Stimulated activated CD4-positive, alpha-beta T cell treated with anti-CD3 and anti-CD28 coated beads, Interleukin-4, amount 100 ng/mL, for 48 hours (primary cell): Measurements from ENCODE around the gene HRAS.
"Not testable (repeated sequence)": the region's sequence is repeated elsewhere in the genome, so short reads cannot be mapped to it uniquely, and the experiment has no call there.

Experiments used
- DNase-seq, 2 donors: peaks; one replicate each; pipeline ENCODE4 v3.0.0-alpha.2; 2020; ENCODE audit warnings: low read depth in 2 of 2

The HRAS gene

DNA sequence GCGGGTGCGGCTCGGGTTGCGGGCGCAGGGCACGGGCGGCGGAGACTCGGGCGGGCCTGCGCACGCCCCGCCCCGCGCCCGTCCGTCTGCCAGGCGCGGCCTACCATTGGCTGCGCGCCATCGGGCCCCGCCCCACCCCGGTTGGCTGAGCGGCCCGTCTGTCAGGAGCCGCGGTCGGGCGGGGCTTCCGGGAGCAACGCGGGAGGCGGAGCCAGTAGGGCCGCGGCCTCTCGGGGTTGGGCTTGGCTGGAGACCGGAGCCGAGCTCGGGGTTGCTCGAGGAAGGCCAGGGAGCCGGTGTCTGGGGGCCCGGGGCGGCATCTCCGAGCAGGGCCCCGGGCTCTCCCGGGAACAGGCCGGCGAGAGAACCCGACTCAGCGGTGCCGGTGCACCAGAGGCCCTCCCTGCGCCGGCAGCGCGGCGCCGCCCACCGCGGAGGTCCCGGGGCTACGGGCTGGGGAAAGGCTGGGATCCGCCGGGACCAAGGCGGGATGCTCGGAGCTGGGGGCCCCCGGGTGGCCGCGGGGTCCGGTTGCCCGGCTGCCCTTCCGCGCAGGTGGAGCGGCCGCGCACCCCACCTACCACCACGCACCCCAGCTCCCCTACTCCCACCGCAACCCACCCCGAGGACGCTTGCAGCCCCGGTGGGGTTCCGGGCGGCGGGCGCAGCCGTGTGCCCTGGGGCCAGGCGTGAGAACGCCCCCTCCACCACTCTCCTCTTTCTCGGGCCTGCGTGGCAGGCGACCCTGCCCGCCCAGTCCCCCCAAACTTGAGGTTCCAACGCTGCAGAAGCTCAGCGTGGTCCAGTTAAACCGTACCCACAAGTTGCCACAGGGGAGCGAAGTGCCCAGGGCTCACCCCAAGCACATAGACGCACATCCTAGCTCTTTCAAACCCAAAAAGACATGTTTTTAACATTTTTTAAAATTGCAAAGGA, at the start of gene HRAS:
Gene HRAS (minus strand): TSS at position 58 of the 936 bp plus-strand sequence.
- peak; percentile 94 to 95 for DNase-seq

DNA sequence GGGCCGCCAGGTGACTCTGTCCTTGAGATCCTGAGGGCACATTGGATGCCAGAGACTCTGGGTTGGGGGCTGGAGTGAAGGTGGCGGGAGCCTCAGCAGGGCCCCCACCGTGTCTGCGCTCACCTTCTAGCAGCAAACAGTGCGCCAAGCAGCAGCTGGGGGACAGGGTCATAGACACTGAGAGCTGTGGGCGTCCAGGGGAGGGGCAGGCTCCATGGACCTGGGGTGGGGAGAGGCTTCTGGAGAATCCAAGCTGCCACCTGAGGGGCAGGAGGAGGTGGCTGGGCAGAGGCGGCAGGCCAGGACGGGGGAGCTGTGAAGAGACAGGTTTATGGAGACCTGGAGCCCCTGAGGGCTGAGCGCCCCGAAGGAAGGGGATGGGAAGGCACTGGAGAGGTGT, 48.9 kb upstream of the HRAS start:
- no peak for DNase-seq

DNA sequence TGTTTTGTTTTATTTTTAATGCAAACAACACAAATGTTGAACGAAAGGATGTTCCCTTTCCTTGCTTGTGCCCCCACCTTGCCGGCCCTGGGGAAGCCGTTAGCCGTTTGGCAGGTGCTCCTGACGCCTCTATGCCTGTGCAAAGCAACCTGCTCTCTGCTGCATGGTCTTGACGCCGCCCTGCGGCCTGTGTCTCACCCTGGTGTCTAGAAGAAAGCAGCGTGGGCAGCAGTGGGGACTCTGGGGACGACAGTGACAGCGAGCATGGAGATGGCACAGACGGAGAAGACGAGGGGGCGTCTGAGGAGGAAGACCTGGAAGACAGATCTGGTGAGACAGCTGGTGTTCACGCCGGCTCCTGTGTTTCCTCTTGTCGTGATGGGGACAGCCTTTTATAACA, 46.4 kb upstream of the HRAS start:
- no peak for DNase-seq

DNA sequence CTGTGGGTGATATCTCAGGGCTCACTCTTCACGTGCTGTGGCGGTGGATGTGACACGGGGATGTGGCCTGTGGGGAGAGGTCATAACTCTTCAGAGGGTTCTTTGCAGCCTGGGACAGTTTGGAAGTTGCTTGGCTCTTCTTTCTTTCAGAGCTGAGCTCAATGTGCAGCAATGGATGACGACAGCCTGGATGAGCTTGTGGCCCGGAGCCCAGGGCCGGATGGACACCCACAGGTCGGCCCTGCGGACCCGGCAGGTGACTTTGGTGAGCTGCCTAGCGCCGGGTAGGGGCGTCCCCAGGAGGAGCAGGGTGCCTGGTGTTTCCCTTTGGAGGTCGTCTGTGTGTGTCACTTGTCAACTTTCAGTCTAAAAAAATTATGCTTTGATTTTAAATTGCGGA, 46.0 kb upstream of the HRAS start:
- no peak for DNase-seq

DNA sequence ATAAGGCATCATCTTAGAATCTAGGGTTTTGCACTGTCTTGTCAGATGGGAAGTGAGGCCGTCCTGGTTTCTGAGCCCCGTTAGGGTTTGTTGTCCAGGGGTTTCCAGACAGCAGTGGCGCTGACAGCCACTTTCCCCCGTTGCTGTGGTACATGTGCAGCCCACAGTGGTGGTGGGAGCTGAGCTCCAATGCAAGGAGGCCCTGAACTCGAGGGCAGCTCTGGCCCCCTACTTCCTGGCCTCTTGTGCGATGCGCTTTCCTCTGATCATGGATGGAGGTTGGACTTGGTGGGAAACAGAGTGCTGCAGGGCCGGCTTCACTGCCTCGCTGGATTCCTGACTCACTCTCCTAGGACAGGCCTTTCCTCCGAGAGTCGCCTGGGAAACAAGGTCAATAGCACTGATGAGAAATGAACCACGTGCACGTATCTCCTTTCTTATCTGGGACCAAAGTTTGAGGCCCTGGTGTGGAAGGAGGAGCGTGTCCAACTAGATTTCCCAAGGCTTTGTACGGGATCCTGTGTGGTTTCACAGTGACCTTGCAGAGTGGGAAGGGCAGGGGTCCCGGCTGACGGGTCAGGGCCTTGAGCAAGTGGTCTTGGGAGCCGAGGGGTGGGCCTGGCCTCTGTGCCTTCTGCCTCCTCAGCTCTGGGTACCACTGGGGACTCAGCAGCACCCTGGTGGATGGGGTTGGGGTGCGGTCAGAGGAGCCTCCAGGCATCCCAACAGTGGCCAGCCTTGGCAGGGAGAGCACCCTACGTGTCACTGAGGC, 44.6 kb upstream of the HRAS start:
- no peak for DNase-seq

DNA sequence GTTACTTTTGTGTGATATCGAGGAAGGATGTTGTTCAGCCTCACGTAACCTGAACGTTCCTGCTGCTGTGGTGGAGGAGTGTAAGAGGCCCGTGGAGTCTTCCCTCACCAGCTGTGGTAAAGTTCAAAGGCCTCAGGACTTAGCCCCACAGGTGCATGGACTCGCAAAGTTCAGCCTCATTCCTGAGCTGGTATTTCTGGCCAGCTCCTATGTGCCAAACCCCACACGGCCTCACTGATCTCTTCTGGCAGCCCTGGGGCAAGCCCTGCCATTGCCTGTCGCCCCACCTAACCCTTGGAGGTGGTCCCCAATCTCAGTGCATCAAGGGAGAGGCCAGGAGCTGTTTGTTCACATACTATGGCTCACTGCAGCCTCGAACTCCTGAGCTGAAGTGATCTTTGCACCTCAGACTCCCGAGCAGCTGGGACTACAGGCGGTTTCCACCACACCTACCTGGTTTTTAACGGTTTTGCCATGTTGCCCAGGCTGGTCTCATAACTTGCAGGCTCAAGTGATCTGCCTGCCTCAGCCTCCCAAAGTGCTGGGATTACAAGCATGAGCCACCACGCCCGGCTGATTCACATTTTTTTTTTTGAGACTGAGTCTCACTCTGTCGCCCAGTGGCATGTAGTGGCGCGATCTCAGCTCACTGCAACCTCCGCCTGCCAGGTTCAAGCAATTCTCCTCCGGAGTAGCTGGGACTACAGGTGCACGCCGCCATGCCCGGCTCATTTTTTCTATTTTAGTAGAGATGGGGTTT, 43.1 kb upstream of the HRAS start:
- no peak for DNase-seq

DNA sequence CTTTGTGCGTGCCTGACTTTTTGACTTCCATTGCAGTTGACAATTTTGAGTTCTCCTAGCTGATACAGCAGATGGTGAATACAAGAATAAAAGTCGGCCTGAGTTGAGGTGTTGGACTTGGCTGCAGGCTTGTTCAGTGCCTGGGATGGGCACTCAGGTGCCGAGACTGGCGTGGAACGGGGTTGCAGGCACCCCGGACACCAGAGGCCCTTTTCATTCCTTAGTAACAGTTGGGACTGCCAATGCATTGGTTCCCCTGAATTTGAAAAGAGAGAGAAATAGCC, 42.2 kb upstream of the HRAS start:
- no peak for DNase-seq

DNA sequence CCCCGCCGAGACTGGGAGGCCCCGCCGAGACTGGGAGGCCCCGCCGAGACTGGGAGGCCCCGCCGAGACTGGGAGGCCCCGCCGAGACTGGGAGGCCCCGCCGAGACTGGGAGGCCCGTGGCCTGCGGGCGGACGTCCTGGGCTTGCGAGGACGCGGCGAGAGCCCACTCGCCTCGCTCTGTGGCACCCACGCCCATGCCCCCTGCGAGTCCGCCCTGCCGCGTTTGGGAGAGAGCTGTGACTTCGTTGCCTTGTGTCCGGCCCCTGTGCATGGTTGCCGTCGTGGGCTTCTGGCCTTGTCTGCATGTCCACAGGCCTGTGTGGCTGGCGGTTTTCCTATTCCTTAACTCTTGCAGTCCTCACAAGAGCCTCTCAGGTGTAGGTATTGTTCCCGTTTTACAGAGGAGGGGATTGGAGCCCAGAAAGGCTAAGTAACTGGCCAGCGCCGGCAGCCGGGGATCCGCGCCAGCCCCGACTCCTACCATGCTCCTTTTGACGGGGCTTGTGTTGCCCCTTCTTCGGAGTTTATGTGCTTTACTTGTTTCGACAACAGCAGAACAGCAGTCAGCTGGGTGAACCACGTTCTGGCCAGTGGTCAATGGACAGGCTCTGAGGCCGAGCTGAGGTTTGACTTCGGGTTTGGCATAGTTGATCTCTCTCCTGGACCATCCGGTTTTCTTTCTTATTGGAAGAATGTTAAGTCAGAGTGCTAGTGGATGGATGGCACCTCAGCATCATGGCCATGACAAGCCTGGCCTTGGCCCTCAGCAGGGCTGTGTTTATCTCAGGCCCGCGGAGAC, 41.6 kb upstream of the HRAS start:
- no peak for DNase-seq

DNA sequence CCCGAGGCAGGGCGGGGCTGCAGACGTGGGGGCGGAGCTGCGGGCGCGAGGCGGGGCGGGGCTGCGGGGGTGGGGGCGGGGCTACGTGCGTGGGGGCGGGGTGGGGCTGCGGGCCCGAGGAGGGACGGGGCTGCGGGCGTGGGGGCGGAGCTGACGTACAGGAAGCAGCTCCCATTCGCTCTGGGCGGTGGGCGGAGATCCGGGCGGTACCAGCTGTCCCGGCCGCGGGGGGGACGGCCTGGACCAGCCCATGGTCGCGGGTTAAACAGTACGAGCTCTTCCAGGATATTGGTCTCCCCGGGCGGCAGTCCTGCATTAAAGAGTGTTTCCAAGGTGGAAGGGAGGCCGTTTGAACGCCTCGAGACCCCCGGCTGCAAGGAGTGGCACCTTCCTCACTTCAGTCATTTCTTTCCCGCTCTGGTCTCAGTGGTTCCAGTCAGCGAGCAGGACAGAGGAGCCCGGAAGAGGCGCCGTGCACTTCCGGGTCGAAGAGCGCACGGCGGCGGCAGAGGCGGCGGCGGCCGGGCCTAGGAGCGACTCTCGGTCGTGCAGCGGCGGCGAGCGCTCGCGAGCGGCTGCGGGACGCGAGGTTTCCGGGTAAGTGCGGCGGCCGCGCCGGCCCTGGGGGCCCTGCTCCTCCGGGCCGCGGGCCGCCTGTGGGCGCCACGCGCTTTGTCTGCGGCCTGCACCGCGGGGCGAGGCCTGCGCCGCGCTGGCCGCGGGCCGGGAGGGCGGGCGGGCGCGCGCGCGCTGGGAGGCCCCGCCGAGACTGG, 40.8 kb upstream of the HRAS start, which contains the start of gene PHRF1:
Gene PHRF1 (plus strand): TSS at position 475 of the 773 bp plus-strand sequence. CDS start 5,043 bp downstream, outside the sequence.
- DNase-seq, result peak; percentile 94 to 95

DNA sequence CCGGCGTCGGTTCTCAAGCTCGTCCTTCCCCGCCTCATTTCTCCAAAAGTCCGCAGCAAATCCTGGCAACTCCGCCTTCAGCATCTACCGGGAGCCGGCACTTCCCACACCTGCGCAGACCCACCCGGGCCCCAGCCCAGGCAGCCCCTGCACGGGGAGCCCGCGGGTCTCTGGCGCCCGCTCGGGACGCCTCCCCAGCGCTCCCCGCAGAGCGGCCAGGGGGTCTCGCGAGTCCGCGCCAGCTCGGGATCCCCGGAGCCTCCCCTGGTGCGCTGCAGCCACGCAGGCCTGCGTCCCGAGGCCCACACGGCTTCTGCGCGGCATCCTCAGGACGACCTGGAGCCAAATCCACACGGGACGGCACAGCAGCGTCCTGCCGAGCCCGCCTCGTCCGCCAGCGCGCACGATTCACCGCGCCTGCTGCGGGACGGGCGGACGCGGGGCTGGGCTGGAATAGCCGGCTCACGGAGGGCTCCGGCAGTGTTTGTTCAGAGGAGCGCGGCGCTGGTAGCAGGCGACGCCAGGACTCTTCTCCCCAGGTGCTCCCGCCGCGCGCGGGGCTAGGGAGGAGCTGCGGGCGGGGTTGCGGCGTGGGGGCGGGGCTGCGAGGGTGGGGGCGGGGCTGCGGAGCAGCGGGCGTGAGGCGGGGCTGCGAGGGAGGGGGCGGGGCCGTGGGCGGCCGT, 40.1 kb upstream of the HRAS start:
- DNase-seq, result no peak

DNA sequence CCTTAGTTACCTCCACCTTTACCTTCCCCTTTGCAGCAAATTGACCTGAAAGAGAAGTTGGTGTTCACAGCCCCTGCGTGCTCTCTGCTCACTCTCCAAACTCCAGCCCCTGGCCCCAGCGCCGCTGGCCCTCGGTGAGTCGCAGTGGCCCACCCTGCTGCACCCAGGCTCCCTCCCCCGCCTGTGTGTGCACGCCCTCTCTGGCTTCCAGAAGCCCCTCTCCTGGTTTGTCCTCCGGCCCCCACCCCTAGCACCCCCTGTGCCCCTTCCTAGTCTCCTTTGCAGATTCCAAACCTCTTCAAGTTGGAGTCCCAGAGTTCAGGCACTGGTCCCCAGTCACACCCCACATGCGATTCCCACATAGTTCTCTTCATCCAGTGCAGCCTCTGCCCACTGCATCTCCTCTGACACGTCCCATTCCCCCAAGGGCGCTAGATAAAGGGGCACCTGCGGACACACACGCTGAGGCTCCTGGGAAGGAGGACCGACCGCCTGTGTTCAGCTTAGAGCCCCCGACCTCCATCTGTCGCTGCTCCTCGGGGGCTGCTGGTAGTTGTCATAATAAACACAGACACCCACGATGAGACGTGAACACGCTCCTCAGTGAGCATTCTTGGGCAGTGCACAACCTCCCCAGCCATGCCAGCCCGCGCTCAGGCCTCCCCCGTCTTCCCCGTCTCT, 39.4 kb upstream of the HRAS start:
- DNase-seq, result no peak

DNA sequence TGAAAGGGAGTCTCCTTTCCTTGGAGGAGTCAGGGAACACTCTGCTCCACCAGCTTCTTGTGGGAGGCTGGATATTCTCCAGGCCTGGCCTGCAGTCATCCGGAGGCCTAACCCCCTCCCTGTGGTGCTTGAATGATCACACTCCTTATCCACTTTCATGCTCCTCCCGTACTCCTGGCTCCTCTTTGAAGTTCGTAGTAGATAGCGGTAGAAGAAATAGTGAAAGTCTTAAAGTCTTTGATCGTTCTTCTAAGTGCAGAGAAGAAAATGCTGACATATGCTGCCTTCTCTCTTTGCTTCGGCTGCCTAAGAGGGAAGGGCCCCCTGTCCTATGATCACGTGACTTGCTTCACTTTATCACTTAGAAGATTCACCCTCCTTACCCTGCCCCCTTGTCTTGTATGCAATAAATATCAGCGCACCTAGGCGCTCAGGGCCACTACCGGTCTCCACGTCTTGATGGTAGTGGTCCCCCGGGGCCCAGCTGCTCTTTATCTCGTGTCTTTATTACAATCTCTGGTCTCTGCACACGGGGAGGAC, 38.7 kb upstream of the HRAS start:
- DNase-seq, result not testable (repeated sequence)

DNA sequence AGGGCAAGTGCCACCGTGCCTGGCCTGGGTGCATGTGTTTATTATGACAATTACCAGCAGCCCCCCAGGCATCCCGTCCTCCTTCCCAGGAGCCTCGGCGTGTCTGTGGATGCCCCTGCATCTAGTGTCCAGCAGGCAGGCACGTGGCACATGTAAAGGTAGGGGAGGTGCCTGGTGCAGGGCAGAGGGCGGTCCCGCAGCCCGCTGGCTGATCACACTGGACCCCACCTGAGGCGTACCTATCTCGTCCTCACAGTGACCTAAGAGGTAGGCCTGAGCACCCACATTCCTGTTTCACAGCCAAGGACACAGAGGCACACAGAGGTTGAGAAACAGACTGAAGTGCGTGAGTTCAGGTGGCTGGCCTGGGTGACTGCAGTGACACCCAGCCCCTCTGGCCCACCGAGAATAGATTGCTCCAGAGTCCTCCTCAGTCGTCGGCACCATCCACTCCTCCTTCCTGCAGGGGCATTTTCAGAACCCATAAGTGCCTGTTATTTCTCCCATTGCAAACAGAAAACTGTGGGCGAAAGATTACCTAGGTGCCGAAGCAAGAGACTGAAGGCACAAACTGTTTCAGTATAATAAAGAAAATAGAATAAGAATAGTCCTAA, 37.9 kb upstream of the HRAS start:
- no peak for DNase-seq

DNA sequence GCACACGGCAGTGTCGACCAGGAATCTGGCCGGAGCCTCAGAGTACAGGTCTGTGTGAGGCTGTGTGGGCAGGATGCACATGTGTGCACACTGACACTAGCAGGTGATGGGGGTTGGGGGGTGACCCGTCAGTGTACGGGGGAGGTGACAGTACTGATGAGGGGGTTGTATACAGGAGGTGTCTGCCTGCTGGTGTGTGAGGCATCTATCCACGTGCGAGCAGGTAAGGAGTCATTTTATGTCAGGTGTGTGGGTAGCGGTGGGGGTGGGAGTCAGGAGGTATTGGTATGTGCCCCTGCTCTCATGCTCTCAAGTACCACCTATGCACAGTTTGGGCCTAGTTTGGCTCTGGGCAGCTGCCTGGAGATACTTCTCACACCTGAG, 36.4 kb upstream of the HRAS start:
- no peak for DNase-seq

DNA sequence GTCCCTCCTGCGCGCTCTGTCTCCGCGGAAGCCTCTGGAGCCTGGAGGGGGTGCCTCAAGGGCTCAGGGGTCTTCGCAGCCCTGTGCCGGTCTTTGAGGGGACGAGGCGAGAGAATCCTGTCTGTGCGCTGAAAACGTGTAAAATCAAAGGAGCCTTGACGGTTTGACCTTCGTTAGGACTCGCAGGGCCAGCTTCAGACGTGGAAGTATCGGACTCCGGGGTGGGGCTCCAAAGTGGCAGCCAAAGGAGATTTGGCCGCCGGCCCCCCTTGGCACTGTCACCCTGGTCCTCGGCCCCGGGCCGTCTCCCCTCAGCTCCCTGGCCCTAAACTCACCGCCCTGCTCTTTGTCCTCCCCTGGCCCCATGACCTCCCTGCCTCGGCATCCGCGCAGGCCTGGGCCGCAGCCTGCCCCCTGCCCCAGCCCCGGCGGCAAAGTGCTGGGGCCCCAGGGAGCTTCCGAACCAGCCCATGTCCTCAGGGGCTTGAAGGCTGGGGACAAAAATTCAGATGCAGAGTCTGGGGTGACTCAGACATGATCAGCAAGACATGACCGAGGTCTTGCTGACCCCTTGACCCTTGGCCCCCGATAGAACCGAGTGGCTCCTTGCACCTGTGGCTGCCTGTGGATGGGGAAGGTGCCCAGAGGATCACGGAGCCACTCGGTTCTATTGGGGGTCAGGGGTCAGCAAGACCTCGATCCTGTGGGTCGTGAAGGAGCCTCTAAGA, 33.9 kb upstream of the HRAS start:
- DNase-seq, result no peak

DNA sequence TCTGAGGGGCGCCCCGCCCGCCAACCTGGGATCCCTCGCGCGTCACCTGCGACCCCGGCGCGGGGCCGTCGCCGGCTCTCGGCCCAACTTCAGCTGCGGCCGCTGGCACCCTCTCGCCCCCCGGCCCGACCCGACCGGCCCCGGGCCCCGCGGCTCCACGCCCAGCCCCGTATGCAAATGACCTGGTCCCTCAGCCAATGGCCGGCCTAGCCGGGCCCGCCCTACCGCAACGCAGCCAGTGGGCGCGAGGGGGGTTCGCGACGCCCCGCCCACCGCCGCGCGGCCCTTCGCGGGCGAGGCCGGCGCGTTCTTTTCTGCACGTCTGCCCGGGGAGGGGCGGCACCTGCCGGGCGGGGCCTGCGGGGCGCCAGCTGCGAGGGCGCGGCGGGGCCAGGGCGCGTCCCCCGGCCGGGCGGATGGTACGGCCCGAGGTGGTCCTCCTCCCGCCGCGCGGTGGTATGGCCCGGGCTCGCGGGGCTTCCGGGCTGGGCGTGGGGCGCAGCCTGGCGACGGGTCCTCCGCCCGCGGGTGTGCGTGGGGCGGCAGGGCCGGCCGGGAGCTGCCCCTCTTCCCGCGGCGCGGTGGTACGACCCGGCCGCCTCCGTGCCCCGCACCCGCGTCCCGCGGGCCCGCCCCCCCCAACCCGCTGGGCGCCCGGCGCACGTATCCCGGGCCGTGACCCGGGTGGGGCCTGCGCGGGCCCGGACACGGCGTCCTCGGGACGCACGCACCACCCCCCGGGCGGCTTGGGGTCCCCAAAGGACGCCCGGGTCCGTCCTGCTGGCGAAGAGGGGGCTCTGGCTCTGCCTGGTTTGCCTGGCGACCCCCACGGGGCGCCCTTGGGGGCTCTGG, 33.2 kb upstream of the HRAS start:
- DNase-seq, result peak; percentile 88 to 90

DNA sequence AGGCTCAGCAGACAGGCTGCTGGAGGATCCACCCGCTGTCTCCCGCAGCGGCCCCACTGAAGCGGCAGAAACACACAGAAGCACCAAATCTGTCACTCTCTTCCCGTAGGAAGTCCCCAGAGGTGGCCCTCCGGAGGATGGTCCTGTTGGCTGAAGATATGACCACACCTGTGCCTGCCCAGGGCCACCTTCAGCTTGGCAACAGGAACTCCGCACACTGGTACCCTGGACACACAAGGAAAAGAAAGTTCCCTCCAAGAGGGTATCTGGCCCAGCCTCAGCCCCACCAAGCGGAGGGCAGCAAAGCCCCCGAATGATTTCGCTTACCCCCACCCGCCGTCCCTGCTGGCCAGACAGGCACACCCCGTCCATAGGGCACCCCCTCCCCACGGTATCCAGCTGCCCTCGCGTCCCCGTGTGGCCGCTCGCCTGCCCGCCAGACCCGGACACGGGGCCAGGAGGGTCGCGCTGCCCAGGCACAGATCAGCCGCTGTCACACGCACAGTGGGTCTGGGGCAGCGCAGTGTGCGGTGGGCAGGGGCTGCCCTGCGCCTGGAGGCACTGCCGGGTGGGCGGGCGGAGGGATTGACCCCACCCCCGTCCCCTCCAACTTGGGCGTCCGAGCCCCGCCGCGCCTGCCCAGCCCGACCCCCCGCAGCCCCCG, 32.4 kb upstream of the HRAS start:
- no peak for DNase-seq
